ENCODE data around the gene MIXL1.

MIXL1 gene

GRCh38 chr1:226276077-226276682, 52.7 kb downstream of the MIXL1 start:
- no peak for DNase-seq (ENCODE audit: low read depth in 2 of 3, low spot score in 2 of 3)
